Stimulated activated CD4-positive, alpha-beta T cell treated with anti-CD3 and anti-CD28 coated beads, Interleukin-15, amount 100 ng/mL, for 48 hours (primary cell): ENCODE measurements around the gene PPP1R16B.

Experiments
- DNase-seq, 2 donors: peaks; one replicate each; pipeline ENCODE4 v3.0.0-alpha.2; 2020; ENCODE audit warnings: low read depth in 2 of 2

PPP1R16B gene

GRCh38 chr20:38965264-38965663 is 159.8 kb downstream of the PPP1R16B start:
- no peak for DNase-seq

- DNase-seq, result no peak
Observed at GRCh38 chr20:38968090-38968489, 162.6 kb downstream of the PPP1R16B start.

GRCh38 chr20:38969708-38970107 is 164.2 kb downstream of the PPP1R16B start:
- no peak for DNase-seq

DNA sequence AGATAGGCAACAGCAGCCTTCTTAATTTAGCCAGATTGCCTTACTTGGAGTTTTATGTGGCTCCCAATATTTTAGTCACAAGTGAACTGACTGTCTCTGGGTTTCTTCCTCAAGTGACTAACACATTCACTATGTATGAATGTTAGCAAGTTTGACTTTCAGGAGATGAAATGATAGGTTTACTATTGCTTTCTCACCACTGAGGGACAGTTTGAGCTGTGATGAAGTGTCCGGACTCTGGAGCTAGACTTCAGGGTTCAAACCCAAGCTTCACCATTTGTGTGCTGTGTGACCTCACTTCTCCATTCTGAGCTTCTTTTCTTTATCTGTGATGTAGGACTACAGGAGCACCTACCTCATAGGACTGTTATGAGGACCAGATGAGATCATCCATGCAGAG is 164.8 kb downstream of the PPP1R16B start:
- DNase-seq, result no peak
